Measurements from ENCODE around the gene CNTNAP5. TPM values are rescaled to one million over a fixed set of nuclear protein-coding genes. Genes with fewer than 3 reads are reported as not detected.

CNTNAP5 gene
- total and polyA plus RNA-seq, 2 of the 13 experiments (the other 11 are each of a cell fraction or from before 2014, with no cell fraction given), result not detected

DNA sequence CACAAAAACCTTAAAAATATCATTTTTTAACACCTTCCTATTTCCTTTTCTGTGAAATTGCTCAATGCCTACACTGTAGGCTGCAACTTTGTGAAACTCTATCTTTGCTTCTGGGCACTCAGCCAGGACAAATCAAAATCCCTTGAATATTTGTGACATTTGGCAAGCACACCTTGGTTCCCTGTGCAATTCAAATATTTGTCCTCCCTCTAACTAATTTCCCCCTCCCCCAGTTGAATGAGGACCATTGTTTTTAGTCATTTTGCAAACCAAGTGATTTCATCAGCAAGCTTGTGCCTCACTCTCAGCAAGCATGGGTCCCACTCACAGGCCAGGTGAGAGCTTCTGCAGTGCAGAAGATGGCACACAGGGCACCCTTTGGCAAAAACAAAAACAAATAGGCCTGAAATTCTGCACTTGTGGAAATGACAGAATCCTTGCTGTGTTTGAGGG, 541.5 kb downstream of the CNTNAP5 start (continued):
- TF ChIP-seq, protein P1, sequence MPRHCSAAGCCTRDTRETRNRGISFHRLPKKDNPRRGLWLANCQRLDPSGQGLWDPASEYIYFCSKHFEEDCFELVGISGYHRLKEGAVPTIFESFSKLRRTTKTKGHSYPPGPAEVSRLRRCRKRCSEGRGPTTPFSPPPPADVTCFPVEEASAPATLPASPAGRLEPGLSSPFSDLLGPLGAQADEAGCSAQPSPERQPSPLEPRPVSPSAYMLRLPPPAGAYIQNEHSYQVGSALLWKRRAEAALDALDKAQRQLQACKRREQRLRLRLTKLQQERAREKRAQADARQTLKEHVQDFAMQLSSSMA (CRISPR knock-in tag; IDR thresholded peaks at IDR 0.05), result no peak
- TF ChIP-seq, protein P2, sequence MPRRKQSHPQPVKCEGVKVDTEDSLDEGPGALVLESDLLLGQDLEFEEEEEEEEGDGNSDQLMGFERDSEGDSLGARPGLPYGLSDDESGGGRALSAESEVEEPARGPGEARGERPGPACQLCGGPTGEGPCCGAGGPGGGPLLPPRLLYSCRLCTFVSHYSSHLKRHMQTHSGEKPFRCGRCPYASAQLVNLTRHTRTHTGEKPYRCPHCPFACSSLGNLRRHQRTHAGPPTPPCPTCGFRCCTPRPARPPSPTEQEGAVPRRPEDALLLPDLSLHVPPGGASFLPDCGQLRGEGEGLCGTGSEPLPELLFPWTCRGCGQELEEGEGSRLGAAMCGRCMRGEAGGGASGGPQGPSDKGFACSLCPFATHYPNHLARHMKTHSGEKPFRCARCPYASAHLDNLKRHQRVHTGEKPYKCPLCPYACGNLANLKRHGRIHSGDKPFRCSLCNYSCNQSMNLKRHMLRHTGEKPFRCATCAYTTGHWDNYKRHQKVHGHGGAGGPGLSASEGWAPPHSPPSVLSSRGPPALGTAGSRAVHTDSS (CRISPR knock-in tag; conservative IDR thresholded peaks at IDR 0.05), result no peak
- TF ChIP-seq TRIM24 (CRISPR knock-in tag; IDR thresholded peaks at IDR 0.05) (peak; percentile 97), ZNF10 (CRISPR knock-in tag; IDR thresholded peaks at IDR 0.05; ENCODE audit: borderline replicate concordance, low read depth) (no peak), ZNF598 (CRISPR knock-in tag; IDR thresholded peaks at IDR 0.05; ENCODE audit: borderline replicate concordance) (no peak), NFE2L1 (CRISPR knock-in tag; IDR thresholded peaks at IDR 0.05; ENCODE audit: borderline replicate concordance) (no peak), ZNF629 (CRISPR knock-in tag; conservative IDR thresholded peaks at IDR 0.05) (peak; percentile 51), MED1 (CRISPR knock-in tag; IDR thresholded peaks at IDR 0.05) (peak; percentile 92), RBM39 (IDR thresholded peaks at IDR 0.05; ENCODE audit: low read depth, low read length, poor library complexity, severe bottlenecking) (no peak), FOSL1 (CRISPR knock-in tag; IDR thresholded peaks at IDR 0.05; ENCODE audit: borderline replicate concordance) (peak; percentile 23; the same call in 1 of the 2 replicates), KLF16 (CRISPR knock-in tag; IDR thresholded peaks at IDR 0.05) (peak in 1 of 2 experiments; percentile 86; a peak in 2 of 4 replicates), PAWR (CRISPR knock-in tag; IDR thresholded peaks at IDR 0.05; ENCODE audit: borderline replicate concordance) (no peak), ZNF543 (CRISPR knock-in tag; IDR thresholded peaks at IDR 0.05) (peak; percentile 53; the same call in 1 of the 2 replicates), ZNF180 (CRISPR knock-in tag; IDR thresholded peaks at IDR 0.05; ENCODE audit: borderline replicate concordance, low read depth) (no peak), NONO (IDR thresholded peaks at IDR 0.05) (no peak), NONO (CRISPR knock-in tag; conservative IDR thresholded peaks at IDR 0.05) (no peak; the same call in 1 of the 2 replicates), NCOA1 (CRISPR knock-in tag; IDR thresholded peaks at IDR 0.05) (peak; percentile 76; the same call in 1 of the 2 replicates), ZNF451 (CRISPR knock-in tag; IDR thresholded peaks at IDR 0.05) (no peak), MEIS2 (CRISPR knock-in tag; IDR thresholded peaks at IDR 0.05) (peak; percentile 95), PCBP1 (IDR thresholded peaks at IDR 0.05; ENCODE audit: borderline replicate concordance, low read depth, low read length) (no peak), ZNF678 (CRISPR knock-in tag; IDR thresholded peaks at IDR 0.05) (no peak)
- TF ChIP-seq, protein P3, sequence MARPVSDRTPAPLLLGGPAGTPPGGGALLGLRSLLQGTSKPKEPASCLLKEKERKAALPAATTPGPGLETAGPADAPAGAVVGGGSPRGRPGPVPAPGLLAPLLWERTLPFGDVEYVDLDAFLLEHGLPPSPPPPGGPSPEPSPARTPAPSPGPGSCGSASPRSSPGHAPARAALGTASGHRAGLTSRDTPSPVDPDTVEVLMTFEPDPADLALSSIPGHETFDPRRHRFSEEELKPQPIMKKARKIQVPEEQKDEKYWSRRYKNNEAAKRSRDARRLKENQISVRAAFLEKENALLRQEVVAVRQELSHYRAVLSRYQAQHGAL (CRISPR knock-in tag; IDR thresholded peaks at IDR 0.05; ENCODE audit: not compliant biosample characterization), result no peak
- TF ChIP-seq, protein P4, sequence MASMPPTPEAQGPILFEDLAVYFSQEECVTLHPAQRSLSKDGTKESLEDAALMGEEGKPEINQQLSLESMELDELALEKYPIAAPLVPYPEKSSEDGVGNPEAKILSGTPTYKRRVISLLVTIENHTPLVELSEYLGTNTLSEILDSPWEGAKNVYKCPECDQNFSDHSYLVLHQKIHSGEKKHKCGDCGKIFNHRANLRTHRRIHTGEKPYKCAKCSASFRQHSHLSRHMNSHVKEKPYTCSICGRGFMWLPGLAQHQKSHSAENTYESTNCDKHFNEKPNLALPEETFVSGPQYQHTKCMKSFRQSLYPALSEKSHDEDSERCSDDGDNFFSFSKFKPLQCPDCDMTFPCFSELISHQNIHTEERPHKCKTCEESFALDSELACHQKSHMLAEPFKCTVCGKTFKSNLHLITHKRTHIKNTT (CRISPR knock-in tag; IDR thresholded peaks at IDR 0.05), result no peak
- TF ChIP-seq, protein P5, sequence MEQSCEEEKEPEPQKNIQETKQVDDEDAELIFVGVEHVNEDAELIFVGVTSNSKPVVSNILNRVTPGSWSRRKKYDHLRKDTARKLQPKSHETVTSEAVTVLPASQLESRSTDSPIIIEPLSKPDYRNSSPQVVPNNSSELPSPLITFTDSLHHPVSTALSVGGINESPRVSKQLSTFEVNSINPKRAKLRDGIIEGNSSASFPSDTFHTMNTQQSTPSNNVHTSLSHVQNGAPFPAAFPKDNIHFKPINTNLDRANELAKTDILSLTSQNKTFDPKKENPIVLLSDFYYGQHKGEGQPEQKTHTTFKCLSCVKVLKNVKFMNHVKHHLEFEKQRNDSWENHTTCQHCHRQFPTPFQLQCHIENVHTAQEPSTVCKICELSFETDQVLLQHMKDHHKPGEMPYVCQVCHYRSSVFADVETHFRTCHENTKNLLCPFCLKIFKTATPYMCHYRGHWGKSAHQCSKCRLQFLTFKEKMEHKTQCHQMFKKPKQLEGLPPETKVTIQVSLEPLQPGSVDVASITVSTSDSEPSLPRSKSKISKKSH (CRISPR knock-in tag; IDR thresholded peaks at IDR 0.05; ENCODE audit: borderline replicate concordance), result no peak
- TF ChIP-seq, protein P6, sequence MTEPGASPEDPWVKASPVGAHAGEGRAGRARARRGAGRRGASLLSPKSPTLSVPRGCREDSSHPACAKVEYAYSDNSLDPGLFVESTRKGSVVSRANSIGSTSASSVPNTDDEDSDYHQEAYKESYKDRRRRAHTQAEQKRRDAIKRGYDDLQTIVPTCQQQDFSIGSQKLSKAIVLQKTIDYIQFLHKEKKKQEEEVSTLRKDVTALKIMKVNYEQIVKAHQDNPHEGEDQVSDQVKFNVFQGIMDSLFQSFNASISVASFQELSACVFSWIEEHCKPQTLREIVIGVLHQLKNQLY (CRISPR knock-in tag; IDR thresholded peaks at IDR 0.05), result peak; percentile 88
